PFSK-1 (cell line): Measurements from ENCODE around the gene CES2.

Experiments used
- POLR2AphosphoS5 ChIP-seq: IDR thresholded peaks from 2 replicates; pipeline ENCODE4 v1.6.1; 2012; ENCODE audit warnings: low read depth, mild to moderate bottlenecking, control low read depth, low read length, moderate library complexity
- SIN3A ChIP-seq: IDR thresholded peaks from 2 replicates; pipeline ENCODE4 v1.6.1; 2012; ENCODE audit warnings: mild to moderate bottlenecking, low read length, moderate library complexity, borderline replicate concordance; ENCODE audit not compliant: insufficient read depth
- TAF1 ChIP-seq: IDR thresholded peaks from 2 replicates; pipeline ENCODE4 v1.6.1; 2012; ENCODE audit warnings: low read length, control low read depth, borderline replicate concordance; ENCODE audit not compliant: insufficient read depth
- TF ChIP-seq, protein P1 (sequence below), 2 experiments: IDR thresholded peaks; 2 replicates each; pipeline versions ENCODE4 v1.6.1 to v1.8.0; 2011 to 2012; ENCODE audit warnings: low read depth in 2 of 2, low read length in 2 of 2, control low read depth in 1 of 2, inconsistent platforms in 1 of 2, mild to moderate bottlenecking in 1 of 2, moderate library complexity in 1 of 2; ENCODE audit not compliant: insufficient read depth in 1 of 2

DNA sequence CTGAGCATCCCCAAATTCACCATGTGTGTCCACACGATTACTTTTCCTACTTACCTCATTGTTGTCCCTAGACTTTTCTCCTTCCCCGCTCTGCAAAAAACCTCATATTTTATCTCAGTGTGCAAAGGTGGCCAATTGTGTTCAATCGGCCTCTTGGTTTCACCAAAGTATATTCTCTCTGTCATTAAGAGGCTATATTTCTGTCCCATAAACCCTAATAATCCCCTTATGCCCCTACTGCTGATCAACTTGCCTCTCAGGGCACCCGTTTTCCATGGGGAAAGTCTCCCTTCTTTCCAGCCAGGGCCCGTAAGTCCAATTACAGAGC, 11.6 kb downstream of the CES2 start:
- no peak for TF ChIP-seq TAF1
- no peak for TF ChIP-seq POLR2AphosphoS5
- no peak for TF ChIP-seq SIN3A
- TF ChIP-seq, protein P1, sequence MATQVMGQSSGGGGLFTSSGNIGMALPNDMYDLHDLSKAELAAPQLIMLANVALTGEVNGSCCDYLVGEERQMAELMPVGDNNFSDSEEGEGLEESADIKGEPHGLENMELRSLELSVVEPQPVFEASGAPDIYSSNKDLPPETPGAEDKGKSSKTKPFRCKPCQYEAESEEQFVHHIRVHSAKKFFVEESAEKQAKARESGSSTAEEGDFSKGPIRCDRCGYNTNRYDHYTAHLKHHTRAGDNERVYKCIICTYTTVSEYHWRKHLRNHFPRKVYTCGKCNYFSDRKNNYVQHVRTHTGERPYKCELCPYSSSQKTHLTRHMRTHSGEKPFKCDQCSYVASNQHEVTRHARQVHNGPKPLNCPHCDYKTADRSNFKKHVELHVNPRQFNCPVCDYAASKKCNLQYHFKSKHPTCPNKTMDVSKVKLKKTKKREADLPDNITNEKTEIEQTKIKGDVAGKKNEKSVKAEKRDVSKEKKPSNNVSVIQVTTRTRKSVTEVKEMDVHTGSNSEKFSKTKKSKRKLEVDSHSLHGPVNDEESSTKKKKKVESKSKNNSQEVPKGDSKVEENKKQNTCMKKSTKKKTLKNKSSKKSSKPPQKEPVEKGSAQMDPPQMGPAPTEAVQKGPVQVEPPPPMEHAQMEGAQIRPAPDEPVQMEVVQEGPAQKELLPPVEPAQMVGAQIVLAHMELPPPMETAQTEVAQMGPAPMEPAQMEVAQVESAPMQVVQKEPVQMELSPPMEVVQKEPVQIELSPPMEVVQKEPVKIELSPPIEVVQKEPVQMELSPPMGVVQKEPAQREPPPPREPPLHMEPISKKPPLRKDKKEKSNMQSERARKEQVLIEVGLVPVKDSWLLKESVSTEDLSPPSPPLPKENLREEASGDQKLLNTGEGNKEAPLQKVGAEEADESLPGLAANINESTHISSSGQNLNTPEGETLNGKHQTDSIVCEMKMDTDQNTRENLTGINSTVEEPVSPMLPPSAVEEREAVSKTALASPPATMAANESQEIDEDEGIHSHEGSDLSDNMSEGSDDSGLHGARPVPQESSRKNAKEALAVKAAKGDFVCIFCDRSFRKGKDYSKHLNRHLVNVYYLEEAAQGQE (IDR thresholded peaks at IDR 0.05; ENCODE audit: insufficient read depth in 1 of 2, low read depth in 2 of 2, low read length in 2 of 2), result no peak
